K562 (cell line): Measurements from ENCODE around the gene RNF41.
A peak's percentile ranks its signal among the peaks of the same experiment; 100 is the strongest.

ENCODE experiments used
- CC2D1A ChIP-seq: fragments of 450-650 bp; IDR thresholded peaks from 2 replicates; pipeline ENCODE4 v1.6.1; 2017; ENCODE audit warnings: mild to moderate bottlenecking
- CEBPG ChIP-seq, 3 experiments: fragments of 200-800 bp in 1 of 3; sonication (Bioruptor generic) in 1 of 3; sonication (generic) in 1 of 3; formaldehyde crosslinking in 1 of 3; IDR thresholded peaks in 2 of 3; conservative IDR thresholded peaks in 1 of 3; 2 replicates each; pipeline versions ENCODE4 v1.6.1 to v1.8.0; 2016 to 2022; ENCODE audit warnings: missing compliant biosample characterization in 2 of 3, missing genetic modification characterization in 2 of 3, mild to moderate bottlenecking in 1 of 3, missing genetic modification reagents in 1 of 3
- DPF2 ChIP-seq: fragments of 450-650 bp; IDR thresholded peaks from 2 replicates; pipeline ENCODE4 v1.6.1; 2016
- FOXO4 ChIP-seq: fragments of 450-650 bp; formaldehyde crosslinking; IDR thresholded peaks from 2 replicates; pipeline ENCODE4 v1.4.0; 2020; ENCODE audit warnings: mild to moderate bottlenecking, moderate library complexity
- HSF4 ChIP-seq: fragments of 250-450 bp; sonication (Bioruptor Pico); IDR thresholded peaks from 2 replicates; pipeline ENCODE4 v2.1.2; 2022; ENCODE audit warnings: mild to moderate bottlenecking, moderate library complexity, borderline replicate concordance
- RAD21 ChIP-seq, 2 experiments: fragments of 250-450 bp in 1 of 2; fragments of 450-650 bp in 1 of 2; sonication (Bioruptor Pico) in 1 of 2; formaldehyde crosslinking in 1 of 2; IDR thresholded peaks in 1 of 2; conservative IDR thresholded peaks in 1 of 2; 2 replicates each; pipeline versions ENCODE4 v1.4.0 to v1.8.0; 2020 to 2022; ENCODE audit warnings: mild to moderate bottlenecking in 2 of 2, moderate library complexity in 1 of 2
- SIN3A ChIP-seq, 2 experiments: fragments of 150-350 bp in 1 of 2; IDR thresholded peaks; 2 replicates each; pipeline ENCODE4 v1.6.1; 2011 to 2016; ENCODE audit warnings: borderline replicate concordance in 2 of 2, low read depth in 2 of 2, low read length in 2 of 2, mild to moderate bottlenecking in 2 of 2, moderate library complexity in 2 of 2; ENCODE audit not compliant: control insufficient read depth in 1 of 2
- SPI1 ChIP-seq: IDR thresholded peaks from 2 replicates; pipeline ENCODE4 v1.6.1; 2011; ENCODE audit warnings: low read depth, low read length, control low read depth, borderline replicate concordance
- STAT6 ChIP-seq: sonication (generic); formaldehyde crosslinking; IDR thresholded peaks from 2 replicates; pipeline ENCODE4 v1.8.1; 2023; ENCODE audit warnings: mild to moderate bottlenecking, missing genetic modification reagents
- ZBTB2 ChIP-seq: fragments of 450-650 bp; IDR thresholded peaks from 2 replicates; pipeline ENCODE4 v1.6.1; 2016; ENCODE audit warnings: antibody characterized with exemption

GRCh38 chr12:56189918-56190694 is 31.6 kb downstream of the RNF41 start:
- no peak; a peak in 1 of 4 replicates for TF ChIP-seq SIN3A (IDR thresholded peaks at IDR 0.05; ENCODE audit: borderline replicate concordance in 2 of 2, control insufficient read depth in 1 of 2, low read depth in 2 of 2, low read length in 2 of 2)
- TF ChIP-seq FOXO4 (CRISPR knock-in tag): peak; percentile 44; the same call in 1 of the 2 replicates
- no peak for TF ChIP-seq HSF4 (CRISPR knock-in tag)
- no peak for TF ChIP-seq SPI1
- TF ChIP-seq DPF2: 0 out of 2 replicates have a peak, but pooled peaks have one; percentile 35
- no peak for TF ChIP-seq STAT6
- TF ChIP-seq RAD21 (CRISPR knock-in tag; conservative IDR thresholded peaks at IDR 0.05 in 1 of 2, IDR thresholded peaks at IDR 0.05 in 1 of 2): no peak
- peak; percentile 68; the same call in 1 of the 2 replicates for TF ChIP-seq ZBTB2
- TF ChIP-seq CC2D1A: no peak
- no peak for TF ChIP-seq CEBPG (CRISPR knock-in tag; IDR thresholded peaks at IDR 0.05)
- TF ChIP-seq CEBPG (tag; conservative IDR thresholded peaks at IDR 0.05 in 1 of 2, IDR thresholded peaks at IDR 0.05 in 1 of 2): no peak
